A549 (cell line): Measurements from ENCODE around the gene CTSH. TPM values are rescaled to one million over a fixed set of nuclear protein-coding genes. Genes with fewer than 3 reads are reported as not detected.

Experiments
- ATAC-seq, 2 experiments: fragments of 200-7000 bp in 1 of 2; fragments of >200 bp in 1 of 2; cut with Nextera tagmentation in 1 of 2; cut with Tn5 transposase in 1 of 2; 3 replicates each; pipeline versions ENCODE4 v1.8.0 to v1.9.1; 2018 to 2020; ENCODE audit warnings: mild to moderate bottlenecking in 1 of 2, moderate library complexity in 1 of 2
- CTCF ChIA-PET: fragments of 300-600 bp; sonication (Branson Sonifier 250); formaldehyde crosslinking; extraction: SDS; loops from one replicate; lab custom pipeline; 2021; ENCODE audit warnings: antibody characterized with exemption, inconsistent platforms; lab: Yijun Ruan, JAX
- POLR2A ChIA-PET: fragments of 350-600 bp; formaldehyde crosslinking; extraction: SDS; loops from one replicate; lab custom pipeline; 2021; ENCODE audit warnings: antibody characterized with exemption, inconsistent platforms; lab: Yijun Ruan, JAX
- DNase-seq, 2 experiments: peaks; one replicate each; pipeline versions ENCODE4 v3.0.0 to v3.0.0-alpha.2; 2011 to 2016; ENCODE audit warnings: low read depth in 1 of 2, low spot score in 1 of 2
- FAIRE-seq: peaks from 2 replicates; lab custom pipeline; 2011; peaks lifted over from hg19 to GRCh38; lab: Jason Lieb, UNC
- H3K27ac ChIP-seq, 2 experiments: fragments of >200 bp; sonication (Bioruptor Twin); formaldehyde crosslinking; 3 replicates each; pipeline ENCODE4 v1.5.1; 2016 to 2017
- H3K4me1 ChIP-seq: fragments of >200 bp; sonication (Bioruptor Twin); formaldehyde crosslinking; 3 replicates; pipeline ENCODE4 v1.6.1; 2016
- H3K4me2 ChIP-seq: fragments of >200 bp; sonication (Bioruptor Twin); formaldehyde crosslinking; 3 replicates; pipeline ENCODE4 v1.6.1; 2016
- H3K4me3 ChIP-seq: fragments of >200 bp; sonication (Bioruptor Twin); formaldehyde crosslinking; 3 replicates; pipeline ENCODE4 v1.5.1; 2016
- H3K9me3 ChIP-seq: fragments of >200 bp; sonication (Bioruptor Twin); formaldehyde crosslinking; 3 replicates; pipeline ENCODE4 v1.6.1; 2016
- ATOH8 ChIP-seq: fragments of 250-450 bp; sonication (Bioruptor Pico); IDR thresholded peaks from 2 replicates; pipeline ENCODE4 v1.5.0; 2020; ENCODE audit warnings: low read depth, mild to moderate bottlenecking, moderate library complexity
- CBX2 ChIP-seq: fragments of 200-600 bp; sonication (generic); IDR thresholded peaks from 2 replicates; pipeline ENCODE4 v1.6.1; 2016; ENCODE audit warnings: low read depth, mild to moderate bottlenecking, borderline replicate concordance
- CEBPB ChIP-seq, 2 experiments: fragments of >200 bp in 1 of 2; sonication (Bioruptor Twin) in 1 of 2; formaldehyde crosslinking in 1 of 2; IDR thresholded peaks; 2 replicates each; pipeline ENCODE4 v1.6.1; 2012 to 2016
- CHD2 ChIP-seq: fragments of 150-350 bp; IDR thresholded peaks from 2 replicates; pipeline ENCODE4 v1.6.1; 2014; ENCODE audit warnings: low read length; ENCODE audit not compliant: partially characterized antibody
- CHD4 ChIP-seq: fragments of 200-600 bp; sonication (generic); IDR thresholded peaks from 2 replicates; pipeline ENCODE4 v1.6.1; 2016; ENCODE audit warnings: antibody characterized with exemption, mild to moderate bottlenecking, borderline replicate concordance
- EHF ChIP-seq: fragments of 250-450 bp; sonication (Bioruptor Pico); IDR thresholded peaks from 2 replicates; pipeline ENCODE4 v1.5.0; 2020; ENCODE audit warnings: mild to moderate bottlenecking
- EP300 ChIP-seq, 2 experiments: fragments of >200 bp; sonication (Bioruptor Twin); formaldehyde crosslinking; IDR thresholded peaks; 2 replicates in 1 of 2; 3 replicates in 1 of 2; pipeline ENCODE4 v1.6.1; 2016 to 2017
- FOSB ChIP-seq: fragments of 250-450 bp; sonication (Bioruptor Pico); IDR thresholded peaks from 2 replicates; pipeline ENCODE4 v1.5.0; 2020; ENCODE audit warnings: mild to moderate bottlenecking, moderate library complexity
- FOXS1 ChIP-seq: fragments of 250-450 bp; sonication (Bioruptor Pico); IDR thresholded peaks from 2 replicates; pipeline ENCODE4 v1.5.0; 2020; ENCODE audit warnings: mild to moderate bottlenecking, moderate library complexity
- GATA3 ChIP-seq: IDR thresholded peaks from 2 replicates; pipeline ENCODE4 v1.6.1; 2012; ENCODE audit warnings: borderline replicate concordance
- HOXB13 ChIP-seq: fragments of 250-450 bp; sonication (Bioruptor Pico); IDR thresholded peaks from 2 replicates; pipeline ENCODE4 v1.5.0; 2020; ENCODE audit warnings: low read depth, mild to moderate bottlenecking, moderate library complexity
- HOXB5 ChIP-seq: fragments of 250-450 bp; sonication (Bioruptor Pico); IDR thresholded peaks from 2 replicates; pipeline ENCODE4 v1.5.0; 2020; ENCODE audit warnings: mild to moderate bottlenecking, moderate library complexity
- JUN ChIP-seq, 2 experiments: fragments of >200 bp; sonication (Bioruptor Twin); formaldehyde crosslinking; IDR thresholded peaks; 2 replicates in 1 of 2; 3 replicates in 1 of 2; pipeline ENCODE4 v1.6.1; 2016 to 2017
- JUNB ChIP-seq: fragments of >200 bp; sonication (Bioruptor Twin); formaldehyde crosslinking; IDR thresholded peaks from 2 replicates; pipeline ENCODE4 v1.6.1; 2016
- KDM5A ChIP-seq: fragments of 200-600 bp; sonication (generic); IDR thresholded peaks from 2 replicates; pipeline ENCODE4 v1.6.1; 2016; ENCODE audit warnings: antibody characterized with exemption, mild to moderate bottlenecking
- MAFK ChIP-seq: fragments of 450-650 bp; IDR thresholded peaks from 2 replicates; pipeline ENCODE4 v1.6.1; 2014; ENCODE audit not compliant: partially characterized antibody
- MYC ChIP-seq: IDR thresholded peaks from 2 replicates; pipeline ENCODE4 v1.6.1; 2012; ENCODE audit warnings: mild to moderate bottlenecking, inconsistent platforms, low read length, improper control_type of control experiment, borderline replicate concordance
- NPAS2 ChIP-seq: fragments of 250-450 bp; sonication (Bioruptor Pico); IDR thresholded peaks from 2 replicates; pipeline ENCODE4 v1.8.0; 2022; ENCODE audit warnings: mild to moderate bottlenecking, moderate library complexity, borderline replicate concordance
- POLR2A ChIP-seq: IDR thresholded peaks from 2 replicates; pipeline ENCODE4 v1.6.1; 2012; ENCODE audit warnings: mild to moderate bottlenecking, low read length
- RARB ChIP-seq: fragments of 250-450 bp; sonication (Bioruptor Pico); IDR thresholded peaks from 2 replicates; pipeline ENCODE4 v1.8.0; 2021; ENCODE audit warnings: mild to moderate bottlenecking, moderate library complexity
- RCOR1 ChIP-seq: fragments of 150-350 bp; IDR thresholded peaks from 2 replicates; pipeline ENCODE4 v1.6.1; 2014; ENCODE audit warnings: antibody characterized with exemption, low read length, low read depth
- RFX5 ChIP-seq: fragments of 450-650 bp; IDR thresholded peaks from 2 replicates; pipeline ENCODE4 v1.7.1; 2014; ENCODE audit warnings: antibody characterized with exemption, mild to moderate bottlenecking, moderate library complexity
- RNF2 ChIP-seq: fragments of 200-600 bp; sonication (generic); IDR thresholded peaks from 2 replicates; pipeline ENCODE4 v1.6.1; 2016; ENCODE audit warnings: low read depth, mild to moderate bottlenecking, antibody characterized with exemption, moderate library complexity, borderline replicate concordance
- SMC3 ChIP-seq: fragments of >200 bp; sonication (Bioruptor Twin); formaldehyde crosslinking; IDR thresholded peaks from 3 replicates; pipeline ENCODE4 v1.6.1; 2018; ENCODE audit warnings: inconsistent platforms
- ZFP36 ChIP-seq: fragments of 450-650 bp; IDR thresholded peaks from 2 replicates; pipeline ENCODE4 v1.6.1; 2014; ENCODE audit warnings: borderline replicate concordance; ENCODE audit not compliant: partially characterized antibody
- ZSCAN20 ChIP-seq: fragments of 250-450 bp; sonication (Bioruptor Pico); IDR thresholded peaks from 2 replicates; pipeline ENCODE4 v1.8.0; 2022; ENCODE audit warnings: mild to moderate bottlenecking, moderate library complexity
- WGBS: methylation state at CpG from one replicate; pipeline ENCODE4 v1.1.6; 2017; ENCODE audit errors: missing lambda C conversion rate; 5-methylcytosine and 5-hydroxymethylcytosine counted together
- polyA minus RNA-seq: library from RNA; depleted of rRNA, polyadenylated mRNA; stranded (reverse); fragments of >200 nt; gene quantifications from 2 replicates; pipeline ENCODE4 v1.2.3, GENCODE V29; 2011; rRNA and poly(A)+ RNA removed
- polyA plus RNA-seq, 4 experiments: library from polyadenylated mRNA; depleted of rRNA in 3 of 4; stranded (reverse); fragments of >200 nt; fragmentation: RNase III in 1 of 4; extraction: RNeasy Plus Mini Kit Qiagen cat#74134 plus additional on column Dnase treatment in 1 of 4; gene quantifications; 2 replicates in 3 of 4; 3 replicates in 1 of 4; pipeline ENCODE4 v1.2.3, GENCODE V29; 2011 to 2017
- TF ChIP-seq, protein P1 (sequence below): IDR thresholded peaks from 2 replicates; pipeline ENCODE4 v1.6.1; 2012; ENCODE audit warnings: low read depth, borderline replicate concordance
- TF ChIP-seq, protein P2 (sequence below): IDR thresholded peaks from 2 replicates; pipeline ENCODE4 v1.6.1; 2012
- TF ChIP-seq, protein P3 (sequence below): fragments of 450-650 bp; IDR thresholded peaks from 2 replicates; pipeline ENCODE4 v1.6.1; 2014; ENCODE audit warnings: antibody characterized with exemption
- TF ChIP-seq, protein P4 (sequence below): IDR thresholded peaks from 2 replicates; pipeline ENCODE4 v1.6.1; 2012
- TF ChIP-seq, protein P5 (sequence below): fragments of 250-450 bp; sonication (Bioruptor Pico); IDR thresholded peaks from 2 replicates; pipeline ENCODE4 v1.5.0; 2021; ENCODE audit warnings: mild to moderate bottlenecking, moderate library complexity, borderline replicate concordance

CTSH gene, protein sequence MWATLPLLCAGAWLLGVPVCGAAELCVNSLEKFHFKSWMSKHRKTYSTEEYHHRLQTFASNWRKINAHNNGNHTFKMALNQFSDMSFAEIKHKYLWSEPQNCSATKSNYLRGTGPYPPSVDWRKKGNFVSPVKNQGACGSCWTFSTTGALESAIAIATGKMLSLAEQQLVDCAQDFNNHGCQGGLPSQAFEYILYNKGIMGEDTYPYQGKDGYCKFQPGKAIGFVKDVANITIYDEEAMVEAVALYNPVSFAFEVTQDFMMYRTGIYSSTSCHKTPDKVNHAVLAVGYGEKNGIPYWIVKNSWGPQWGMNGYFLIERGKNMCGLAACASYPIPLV
- polyA plus RNA-seq (2011; rRNA removed): 33.3 and 33.4 TPM in 2 replicates
- polyA plus RNA-seq (2012; cell fraction: cytosol; rRNA removed): 24.2 and 24.3 TPM in 2 replicates
- polyA plus RNA-seq (2012; cell fraction: nucleus; rRNA removed): 20.3 and 29.3 TPM in 2 replicates
- polyA plus RNA-seq (2017; fragmentation: RNase III; extraction: RNeasy Plus Mini Kit Qiagen cat#74134 plus additional on column Dnase treatment): 25.2 to 36.2 TPM (median 32.8 TPM) in 3 replicates
- 16.9 and 20.6 TPM in 2 replicates for polyA minus RNA-seq

- peaks cover 12% of the 10 kb centered on the region; the same call in 2 of the 3 replicates for H3K4me1 ChIP-seq
- TF ChIP-seq ATOH8 (CRISPR knock-in tag) (peak; percentile 17; the same call in 1 of the 2 replicates), MYC (no peak), HOXB5 (CRISPR knock-in tag) (0 out of 2 replicates have a peak, but pooled peaks have one; percentile 46), CBX2 (no peak), JUN (IDR thresholded peaks at IDR 0.05) (no peak), RARB (CRISPR knock-in tag) (no peak), CHD4 (no peak), ZSCAN20 (CRISPR knock-in tag) (no peak), POLR2A (peak; percentile 39), FOSB (CRISPR knock-in tag) (no peak), GATA3 (no peak), RNF2 (peak; percentile 90; the same call in 1 of the 2 replicates), JUNB (no peak), NPAS2 (CRISPR knock-in tag) (no peak), CHD2 (no peak), HOXB13 (no peak), EP300 (IDR thresholded peaks at IDR 0.05) (no peak), SMC3 (no peak; the same call in 2 of the 3 replicates)
- TF ChIP-seq, protein P1, sequence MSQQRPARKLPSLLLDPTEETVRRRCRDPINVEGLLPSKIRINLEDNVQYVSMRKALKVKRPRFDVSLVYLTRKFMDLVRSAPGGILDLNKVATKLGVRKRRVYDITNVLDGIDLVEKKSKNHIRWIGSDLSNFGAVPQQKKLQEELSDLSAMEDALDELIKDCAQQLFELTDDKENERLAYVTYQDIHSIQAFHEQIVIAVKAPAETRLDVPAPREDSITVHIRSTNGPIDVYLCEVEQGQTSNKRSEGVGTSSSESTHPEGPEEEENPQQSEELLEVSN: peak; percentile 99
- TF ChIP-seq, protein P2, sequence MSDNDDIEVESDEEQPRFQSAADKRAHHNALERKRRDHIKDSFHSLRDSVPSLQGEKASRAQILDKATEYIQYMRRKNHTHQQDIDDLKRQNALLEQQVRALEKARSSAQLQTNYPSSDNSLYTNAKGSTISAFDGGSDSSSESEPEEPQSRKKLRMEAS: peak; percentile 98
- TF ChIP-seq, protein P3, sequence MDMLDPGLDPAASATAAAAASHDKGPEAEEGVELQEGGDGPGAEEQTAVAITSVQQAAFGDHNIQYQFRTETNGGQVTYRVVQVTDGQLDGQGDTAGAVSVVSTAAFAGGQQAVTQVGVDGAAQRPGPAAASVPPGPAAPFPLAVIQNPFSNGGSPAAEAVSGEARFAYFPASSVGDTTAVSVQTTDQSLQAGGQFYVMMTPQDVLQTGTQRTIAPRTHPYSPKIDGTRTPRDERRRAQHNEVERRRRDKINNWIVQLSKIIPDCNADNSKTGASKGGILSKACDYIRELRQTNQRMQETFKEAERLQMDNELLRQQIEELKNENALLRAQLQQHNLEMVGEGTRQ: no peak
- H3K4me3 ChIP-seq: peak within 1 kb of the TSS; percentile 47
- H3K27ac ChIP-seq: peak within 1 kb of the TSS; percentile 66 to 85
- FAIRE-seq (no peak), DNase-seq (peak; percentile 65 to 78), ATAC-seq (peak; percentile 74 to 86)
- H3K9me3 ChIP-seq: no peaks in the 10 kb centered on the region
- ChIA-PET CTCF (interaction anchor here (0.7 to 2.2 kb wide), 4 partner anchors 33 to 414 kb away, joined by 3 to 14 read pairs (median 4); no protein-coding TSS in a partner anchor), POLR2A (interaction anchor here (0.9 kb wide), 1 partner anchor 9 kb away, joined by 4 read pairs; no protein-coding TSS in a partner anchor)
- WGBS: 3% methylated on average over 12 of the region's 71 CpGs
- H3K4me2 ChIP-seq: peak within 1 kb of the TSS; percentile 86
Observed at GRCh38 chr15:78944669-78945407, at the start of gene CTSH. Gene CTSH, minus strand, starts transcription at chr15:78945046. Its CDS starts 65 bp downstream, at chr15:78944981.

GRCh38 chr15:78993931-78994530 lies 49.2 kb upstream of the CTSH start:
- Histone ChIP-seq H3K27ac (peak overlapping the region in 1 of 2 experiments; percentile 17; a peak in 1 of 6 replicates), H3K9me3 (no peaks in the 10 kb centered on the region), H3K4me1 (peaks cover 23% of the 10 kb centered on the region), H3K4me2 (no peak overlapping the region), H3K4me3 (no peak overlapping the region)
- CTCF ChIA-PET: interaction anchor here (0.6 to 3.7 kb wide), 7 partner anchors 10 to 1557 kb away, joined by 3 to 21 read pairs (median 5); no protein-coding TSS in a partner anchor
- DNase-seq (no peak), ATAC-seq (no peak), FAIRE-seq (no peak)
- WGBS: 80% methylated on average over 9 of the region's 10 CpGs
- POLR2A ChIA-PET: no interaction called here
- no peak for TF ChIP-seq ZFP36
- TF ChIP-seq MAFK: no peak
- TF ChIP-seq KDM5A: no peak
- no peak for TF ChIP-seq FOXS1 (CRISPR knock-in tag)
- no peak for TF ChIP-seq EHF (CRISPR knock-in tag)
- TF ChIP-seq, protein P4, sequence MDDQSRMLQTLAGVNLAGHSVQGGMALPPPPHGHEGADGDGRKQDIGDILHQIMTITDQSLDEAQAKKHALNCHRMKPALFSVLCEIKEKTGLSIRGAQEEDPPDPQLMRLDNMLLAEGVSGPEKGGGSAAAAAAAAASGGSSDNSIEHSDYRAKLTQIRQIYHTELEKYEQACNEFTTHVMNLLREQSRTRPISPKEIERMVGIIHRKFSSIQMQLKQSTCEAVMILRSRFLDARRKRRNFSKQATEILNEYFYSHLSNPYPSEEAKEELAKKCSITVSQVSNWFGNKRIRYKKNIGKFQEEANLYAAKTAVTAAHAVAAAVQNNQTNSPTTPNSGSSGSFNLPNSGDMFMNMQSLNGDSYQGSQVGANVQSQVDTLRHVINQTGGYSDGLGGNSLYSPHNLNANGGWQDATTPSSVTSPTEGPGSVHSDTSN: no peak
- no peak for TF ChIP-seq CEBPB (IDR thresholded peaks at IDR 0.05)
- TF ChIP-seq RCOR1: no peak
- no peak for TF ChIP-seq MYC
- TF ChIP-seq RFX5: no peak
- TF ChIP-seq, protein P5, sequence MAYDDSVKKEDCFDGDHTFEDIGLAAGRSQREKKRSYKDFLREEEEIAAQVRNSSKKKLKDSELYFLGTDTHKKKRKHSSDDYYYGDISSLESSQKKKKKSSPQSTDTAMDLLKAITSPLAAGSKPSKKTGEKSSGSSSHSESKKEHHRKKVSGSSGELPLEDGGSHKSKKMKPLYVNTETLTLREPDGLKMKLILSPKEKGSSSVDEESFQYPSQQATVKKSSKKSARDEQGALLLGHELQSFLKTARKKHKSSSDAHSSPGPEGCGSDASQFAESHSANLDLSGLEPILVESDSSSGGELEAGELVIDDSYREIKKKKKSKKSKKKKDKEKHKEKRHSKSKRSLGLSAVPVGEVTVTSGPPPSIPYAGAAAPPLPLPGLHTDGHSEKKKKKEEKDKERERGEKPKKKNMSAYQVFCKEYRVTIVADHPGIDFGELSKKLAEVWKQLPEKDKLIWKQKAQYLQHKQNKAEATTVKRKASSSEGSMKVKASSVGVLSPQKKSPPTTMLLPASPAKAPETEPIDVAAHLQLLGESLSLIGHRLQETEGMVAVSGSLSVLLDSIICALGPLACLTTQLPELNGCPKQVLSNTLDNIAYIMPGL (CRISPR knock-in tag): no peak
